SK-N-SH (cell line): Measurements from ENCODE around the gene ZNF664. TPM values are rescaled to one million over a fixed set of nuclear protein-coding genes. Genes with fewer than 3 reads are reported as not detected.

ENCODE experiments used
- CTCF ChIA-PET: fragments of 300-600, 350-600 bp; formaldehyde crosslinking; extraction: SDS; loops from one replicate; lab custom pipeline; 2021; lab: Yijun Ruan, JAX
- POLR2A ChIA-PET: fragments of 350-600 bp; sonication (Branson Sonifier 250); formaldehyde crosslinking; extraction: SDS; loops from one replicate; lab custom pipeline; 2020; ENCODE audit warnings: antibody characterized with exemption, inconsistent platforms; lab: Yijun Ruan, JAX
- DNase-seq: peaks from one replicate; pipeline ENCODE4 v3.0.0; 2012
- H2AFZ ChIP-seq: fragments of 200-600 bp; sonication (generic); 2 replicates; pipeline ENCODE4 v1.8.1; 2016; ENCODE audit warnings: antibody characterized with exemption, mild to moderate bottlenecking, low read depth
- H3F3A ChIP-seq: fragments of 200-600 bp; sonication (generic); replicated peaks from 2 replicates; pipeline ENCODE3; 2016; ENCODE audit warnings: antibody characterized with exemption, mild to moderate bottlenecking; ENCODE audit not compliant: insufficient read depth
- H3K27ac ChIP-seq, 2 experiments: fragments of 200-500 bp in 1 of 2; fragments of 200-600 bp in 1 of 2; sonication (Bioruptor generic) in 1 of 2; sonication (generic), shearing (Covaris generic) in 1 of 2; 2 replicates each; pipeline versions ENCODE4 v1.5.1 to v1.6.1; 2014 to 2016; ENCODE audit warnings: low read depth in 2 of 2, inconsistent platforms in 1 of 2, low read length in 1 of 2, mild to moderate bottlenecking in 1 of 2, mixed read lengths in 1 of 2
- H3K27me3 ChIP-seq: fragments of 200-600 bp; sonication (generic), shearing (Covaris generic); 2 replicates; pipeline ENCODE4 v1.6.1; 2016; ENCODE audit warnings: mixed run types; ENCODE audit not compliant: insufficient read depth
- H3K36me3 ChIP-seq, 2 experiments: fragments of 200-500 bp in 1 of 2; fragments of 200-600 bp in 1 of 2; sonication (Bioruptor generic) in 1 of 2; sonication (generic) in 1 of 2; replicated peaks in 1 of 2; 2 replicates each; pipeline versions ENCODE3 to v1.5.1; 2014 to 2016; ENCODE audit warnings: low read length in 1 of 2, mild to moderate bottlenecking in 1 of 2; ENCODE audit not compliant: insufficient read depth in 2 of 2, control insufficient read depth in 1 of 2
- H3K4me1 ChIP-seq, 2 experiments: fragments of 200-500 bp in 1 of 2; fragments of 200-600 bp in 1 of 2; sonication (Bioruptor generic) in 1 of 2; sonication (generic), shearing (Covaris generic) in 1 of 2; 2 replicates each; pipeline versions ENCODE4 v1.5.1 to v1.6.1; 2014 to 2016; ENCODE audit warnings: low read depth in 1 of 2, low read length in 1 of 2, mixed run types in 1 of 2; ENCODE audit not compliant: insufficient read depth in 2 of 2, control insufficient read depth in 1 of 2
- H3K4me2 ChIP-seq: fragments of 200-600 bp; sonication (generic), shearing (Covaris generic); 2 replicates; pipeline ENCODE4 v1.6.1; 2017; ENCODE audit warnings: mixed run types
- H3K4me3 ChIP-seq, 2 experiments: fragments of 200-500 bp in 1 of 2; fragments of 200-600 bp in 1 of 2; sonication (Bioruptor generic) in 1 of 2; sonication (generic), shearing (Covaris generic) in 1 of 2; 2 replicates each; pipeline versions ENCODE4 v1.5.1 to v1.8.1; 2014 to 2016; ENCODE audit warnings: low read depth in 2 of 2, inconsistent platforms in 1 of 2, low read length in 1 of 2, mild to moderate bottlenecking in 1 of 2, mixed read lengths in 1 of 2, moderate library complexity in 1 of 2
- H3K79me2 ChIP-seq: fragments of 200-600 bp; sonication (generic); 2 replicates; pipeline ENCODE4 v1.8.1; 2017; ENCODE audit warnings: mild to moderate bottlenecking; ENCODE audit not compliant: insufficient read depth
- H3K9ac ChIP-seq: fragments of 200-600 bp; sonication (generic); 2 replicates; pipeline ENCODE4 v1.6.1; 2017; ENCODE audit warnings: mixed run types
- H3K9me2 ChIP-seq: fragments of 200-600 bp; sonication (generic); 2 replicates; pipeline ENCODE4 v1.6.1; 2017; ENCODE audit warnings: mixed run types
- H3K9me3 ChIP-seq: fragments of 200-600 bp; sonication (generic); 2 replicates; pipeline ENCODE4 v1.6.1; 2017; ENCODE audit warnings: mixed run types, mild to moderate bottlenecking, moderate library complexity
- H4K20me1 ChIP-seq: fragments of 200-600 bp; sonication (generic); 2 replicates; pipeline ENCODE4 v1.6.1; 2017; ENCODE audit warnings: mild to moderate bottlenecking, mixed run types; ENCODE audit not compliant: insufficient read depth
- CHD2 ChIP-seq: fragments of 150-350 bp; IDR thresholded peaks from 2 replicates; pipeline ENCODE4 v1.6.1; 2018; ENCODE audit warnings: low read length; ENCODE audit not compliant: partially characterized antibody
- CTCF ChIP-seq: fragments of 200-600 bp; sonication (generic); IDR thresholded peaks from 2 replicates; pipeline ENCODE4 v1.6.1; 2017; ENCODE audit warnings: antibody characterized with exemption, mild to moderate bottlenecking, moderate library complexity
- EP300 ChIP-seq, 2 experiments: IDR thresholded peaks; 2 replicates each; pipeline versions ENCODE4 v1.4.0 to v1.6.1; 2012; ENCODE audit warnings: borderline replicate concordance in 1 of 2, low read depth in 1 of 2, low read length in 1 of 2
- EZH2phosphoT487 ChIP-seq: fragments of 200-600 bp; sonication (generic); IDR thresholded peaks from 2 replicates; pipeline ENCODE4 v1.6.1; 2017; ENCODE audit warnings: low read depth, mixed run types, mild to moderate bottlenecking, antibody characterized with exemption, moderate library complexity, borderline replicate concordance
- FOSL2 ChIP-seq: IDR thresholded peaks from 2 replicates; pipeline ENCODE4 v1.4.0; 2012; ENCODE audit warnings: low read depth, mild to moderate bottlenecking, moderate library complexity, borderline replicate concordance
- FOXJ3 ChIP-seq: sonication (generic); formaldehyde crosslinking; IDR thresholded peaks from 2 replicates; pipeline ENCODE4 v1.5.1; 2020; ENCODE audit warnings: mild to moderate bottlenecking, missing genetic modification reagents
- GATA2 ChIP-seq: sonication (generic); formaldehyde crosslinking; IDR thresholded peaks from 2 replicates; pipeline ENCODE4 v1.5.0; 2020; ENCODE audit warnings: mild to moderate bottlenecking, missing genetic modification reagents
- JUND ChIP-seq: IDR thresholded peaks from 2 replicates; pipeline ENCODE4 v1.4.0; 2012
- MAX ChIP-seq: IDR thresholded peaks from 2 replicates; pipeline ENCODE4 v1.4.0; 2012; ENCODE audit warnings: low read depth
- MXI1 ChIP-seq: IDR thresholded peaks from 2 replicates; pipeline ENCODE4 v1.6.1; 2012; ENCODE audit warnings: mild to moderate bottlenecking, low read depth, low read length, improper control_type of control experiment
- NFIC ChIP-seq: IDR thresholded peaks from 2 replicates; pipeline ENCODE4 v1.4.0; 2012; ENCODE audit warnings: borderline replicate concordance
- NRF1 ChIP-seq: IDR thresholded peaks from 2 replicates; pipeline ENCODE4 v1.6.1; 2012; ENCODE audit warnings: low read depth, mild to moderate bottlenecking, low read length
- PBX3 ChIP-seq: IDR thresholded peaks from 2 replicates; pipeline ENCODE4; 2012
- POLR2AphosphoS5 ChIP-seq: IDR thresholded peaks from 2 replicates; pipeline ENCODE4 v1.6.1; 2012; ENCODE audit warnings: low read depth, low read length
- RAD21 ChIP-seq: IDR thresholded peaks from 2 replicates; pipeline ENCODE4 v1.6.1; 2012; ENCODE audit warnings: mild to moderate bottlenecking, low read length
- RFX5 ChIP-seq: IDR thresholded peaks from 2 replicates; pipeline ENCODE4 v1.6.1; 2012; ENCODE audit warnings: mild to moderate bottlenecking, improper control_type of control experiment, low read length
- RXRA ChIP-seq: IDR thresholded peaks from 2 replicates; pipeline ENCODE4 v1.4.0; 2012; ENCODE audit warnings: low read depth, mild to moderate bottlenecking, borderline replicate concordance
- SMC3 ChIP-seq: IDR thresholded peaks from 2 replicates; pipeline ENCODE4 v1.6.1; 2012; ENCODE audit warnings: low read depth, low read length, improper control_type of control experiment
- USF2 ChIP-seq: fragments of 150-350 bp; IDR thresholded peaks from 2 replicates; pipeline ENCODE4 v1.6.1; 2017; ENCODE audit warnings: antibody characterized with exemption, low read length, low read depth, borderline replicate concordance
- YY1 ChIP-seq: IDR thresholded peaks from 2 replicates; pipeline ENCODE4 v1.4.0; 2012; ENCODE audit warnings: low read depth, mild to moderate bottlenecking
- ZBTB33 ChIP-seq: IDR thresholded peaks from 2 replicates; pipeline ENCODE4 v1.4.0; 2012; ENCODE audit warnings: low read depth, borderline replicate concordance
- WGBS: methylation state at CpG from one replicate; pipeline ENCODE4 v1.1.6; 2017; ENCODE audit warnings: low lambda C conversion rate; 5-methylcytosine and 5-hydroxymethylcytosine counted together
- polyA plus RNA-seq, 3 experiments: library from polyadenylated mRNA; depleted of rRNA; stranded (reverse); fragments of >200 nt; gene quantifications; 2 replicates each; pipeline ENCODE4 v1.2.3, GENCODE V29; 2012

ZNF664 gene
- polyA plus RNA-seq, 1 of the 3 experiments (the other 2 are of a cell fraction) = 34.9 TPM

- no peak overlapping the region for H3K9ac ChIP-seq
- H3F3A ChIP-seq = no peaks in the 10 kb centered on the region
- no peak overlapping the region for H3K4me2 ChIP-seq
- WGBS = 100% methylated on average over 5 of the region's 5 CpGs
- H2AFZ ChIP-seq = no peak overlapping the region
- no peaks in the 10 kb centered on the region for H3K9me3 ChIP-seq
- no peak for DNase-seq
- TF ChIP-seq MXI1 (no peak), MAX (no peak), CHD2 (no peak), NRF1 (no peak), CTCF (no peak), GATA2 (CRISPR knock-in tag) (no peak), YY1 (no peak), EZH2phosphoT487 (no peak), ZBTB33 (no peak), FOSL2 (no peak), POLR2AphosphoS5 (no peak), RXRA (no peak)
- no peaks in the 10 kb centered on the region for H3K27me3 ChIP-seq
- H3K27ac ChIP-seq = no peak overlapping the region
- H3K4me3 ChIP-seq = no peak overlapping the region
- no peaks in the 10 kb centered on the region for H3K9me2 ChIP-seq
- peaks cover 7% of the 10 kb centered on the region for H4K20me1 ChIP-seq
- H3K36me3 ChIP-seq = peaks cover 31 to 80% of the 10 kb centered on the region in 2 experiments
- CTCF ChIA-PET = no interaction called here
- POLR2A ChIA-PET = no interaction called here
- H3K79me2 ChIP-seq = peaks cover 42% of the 10 kb centered on the region
- H3K4me1 ChIP-seq = peaks cover 5 to 8% of the 10 kb centered on the region in 2 experiments; a peak in 2 of 4 replicates
Observed at GRCh38 chr12:123989168-123989567, 16.2 kb downstream of the ZNF664 start.

GRCh38 chr12:123989753-123990152 is 16.7 kb downstream of the ZNF664 start:
- Histone ChIP-seq H3K4me3 (no peak overlapping the region), H3K27me3 (no peaks in the 10 kb centered on the region), H3K4me2 (no peak overlapping the region), H3K27ac (no peak overlapping the region), H3K36me3 (peaks cover 31 to 86% of the 10 kb centered on the region in 2 experiments), H3K4me1 (peaks cover 8% of the 10 kb centered on the region in 2 experiments; a peak in 2 of 4 replicates), H3K79me2 (peaks cover 36% of the 10 kb centered on the region), H3F3A (no peaks in the 10 kb centered on the region), H3K9me3 (no peaks in the 10 kb centered on the region), H4K20me1 (peaks cover 7% of the 10 kb centered on the region; the same call in 1 of the 2 replicates), H3K9ac (no peak overlapping the region), H3K9me2 (no peaks in the 10 kb centered on the region), H2AFZ (no peak overlapping the region)
- no peak for DNase-seq
- ChIA-PET CTCF (no interaction called here), POLR2A (no interaction called here)
- WGBS = 97% methylated on average over 1 of the region's 1 CpG
- TF ChIP-seq NFIC (no peak), JUND (no peak), EP300 (IDR thresholded peaks at IDR 0.05; ENCODE audit: borderline replicate concordance in 1 of 2, low read depth in 1 of 2, low read length in 1 of 2) (no peak), SMC3 (no peak), NRF1 (no peak), RAD21 (no peak), RFX5 (no peak), FOXJ3 (CRISPR knock-in tag) (no peak), YY1 (no peak), PBX3 (no peak), CTCF (no peak), USF2 (no peak)
